GM12878 (cell line): ENCODE data around the gene TPI1. TPM values are rescaled to one million over a fixed set of nuclear protein-coding genes. Genes with fewer than 3 reads are reported as not detected.

Source experiments
- ATAC-seq: fragments of 200-7000 bp; cut with Tn5 transposase; 3 replicates; pipeline ENCODE4 v1.9.1; 2020; ENCODE audit warnings: mild to moderate bottlenecking, moderate library complexity
- BruUV-seq: library from RNA; stranded (reverse); fragments of 400-500 nt; replicated peaks from 2 replicates; lab custom pipeline; 2021; lab: Mats Ljungman, UMichigan
- CTCF ChIA-PET: fragments of 300-600 bp; sonication (Branson Sonifier 250); formaldehyde crosslinking; extraction: SDS; loops from one replicate; lab custom pipeline; 2021; ENCODE audit warnings: inconsistent platforms; lab: Yijun Ruan, JAX
- POLR2A ChIA-PET: fragments of 350-600 bp; formaldehyde crosslinking; extraction: SDS; loops from one replicate; lab custom pipeline; 2021; ENCODE audit warnings: inconsistent platforms; lab: Charles Lee
- RAD21 ChIA-PET: fragments of 300-600 bp; sonication (Branson Sonifier 250); formaldehyde crosslinking; loops from one replicate; lab custom pipeline; 2023; ENCODE audit warnings: antibody characterized with exemption; ENCODE audit not compliant: unreplicated experiment; lab: Charles Lee
- SMC1A ChIA-PET: fragments of 300-600 bp; sonication (Branson Sonifier 250); formaldehyde crosslinking; loops from one replicate; lab custom pipeline; 2023; ENCODE audit not compliant: unreplicated experiment, uncharacterized antibody; lab: Charles Lee
- DNase-seq: peaks from one replicate; pipeline ENCODE4 v3.0.0-alpha.2; 2011; ENCODE audit warnings: low read depth, low spot score
- FAIRE-seq: peaks from 3 replicates; lab custom pipeline; 2011; peaks lifted over from hg19 to GRCh38; lab: Jason Lieb, UNC
- H2AFZ ChIP-seq: 2 replicates; pipeline ENCODE4 v1.6.0; 2011; ENCODE audit warnings: low read depth, low read length, control low read depth; ENCODE audit not compliant: control insufficient read depth
- H3K27ac ChIP-seq: 2 replicates; pipeline ENCODE4 v1.5.1; 2011; ENCODE audit warnings: control low read depth; ENCODE audit not compliant: control insufficient read depth, insufficient read depth
- H3K27me3 ChIP-seq, 2 experiments: replicated peaks in 1 of 2; 2 replicates each; pipeline versions ENCODE4 v1.6.0 to v1.6.1; 2011; ENCODE audit warnings: low read length in 1 of 2; ENCODE audit not compliant: control insufficient read depth in 2 of 2, insufficient read depth in 2 of 2
- H3K36me3 ChIP-seq, 2 experiments: 2 replicates each; pipeline ENCODE4 v1.5.1; 2011; ENCODE audit warnings: low read length in 1 of 2; ENCODE audit not compliant: control insufficient read depth in 2 of 2, insufficient read depth in 2 of 2
- H3K4me1 ChIP-seq: 2 replicates; pipeline ENCODE4 v1.6.1; 2011; ENCODE audit warnings: mild to moderate bottlenecking, low read length, moderate library complexity, mixed read lengths; ENCODE audit not compliant: control insufficient read depth, insufficient read depth
- H3K4me2 ChIP-seq: 2 replicates; pipeline ENCODE4 v1.6.0; 2011; ENCODE audit warnings: control low read depth; ENCODE audit not compliant: control insufficient read depth, insufficient read depth
- H3K4me3 ChIP-seq: fragments of 200-600 bp; sonication (generic); 2 replicates; pipeline ENCODE4 v1.5.1; 2016
- H3K79me2 ChIP-seq: 2 replicates; pipeline ENCODE4 v1.6.0; 2011; ENCODE audit warnings: low read length; ENCODE audit not compliant: control insufficient read depth, insufficient read depth
- H3K9ac ChIP-seq: 2 replicates; pipeline ENCODE4 v1.8.0; 2011; ENCODE audit warnings: low read length, control low read depth, mixed read lengths; ENCODE audit not compliant: control insufficient read depth, insufficient read depth
- H3K9me3 ChIP-seq: replicated peaks from 3 replicates; pipeline ENCODE4 v1.5.1; 2011; ENCODE audit warnings: mild to moderate bottlenecking, low read length; ENCODE audit not compliant: control insufficient read depth, insufficient read depth
- H4K20me1 ChIP-seq: 2 replicates; pipeline ENCODE4 v1.6.0; 2011; ENCODE audit not compliant: control insufficient read depth, insufficient read depth
- CBX3 ChIP-seq: fragments of 200-600 bp; sonication (generic); IDR thresholded peaks from 2 replicates; pipeline ENCODE4 v1.6.1; 2016; ENCODE audit warnings: low read depth, borderline replicate concordance
- ETV6 ChIP-seq, 2 experiments: fragments of 450-650 bp in 1 of 2; IDR thresholded peaks in 1 of 2; conservative IDR thresholded peaks in 1 of 2; 2 replicates each; pipeline ENCODE4 v1.6.1; 2014; ENCODE audit warnings: antibody characterized with exemption in 1 of 2, borderline replicate concordance in 1 of 2, low read depth in 1 of 2, mild to moderate bottlenecking in 1 of 2, moderate library complexity in 1 of 2
- NFXL1 ChIP-seq: fragments of 450-650 bp; IDR thresholded peaks from 2 replicates; pipeline ENCODE4 v1.6.1; 2017; ENCODE audit warnings: antibody characterized with exemption, mild to moderate bottlenecking, borderline replicate concordance
- NR2C1 ChIP-seq: fragments of 450-650 bp; IDR thresholded peaks from 2 replicates; pipeline ENCODE4 v1.6.1; 2017; ENCODE audit warnings: antibody characterized with exemption, mild to moderate bottlenecking, moderate library complexity
- SREBF1 ChIP-seq: IDR thresholded peaks from 2 replicates; pipeline ENCODE4 v1.6.1; 2012; ENCODE audit warnings: mild to moderate bottlenecking, low read length
- STAT3 ChIP-seq: IDR thresholded peaks from 2 replicates; pipeline ENCODE4 v1.6.1; 2011; ENCODE audit warnings: low read depth, low read length, improper control_type of control experiment
- WGBS: methylation state at CpG from one replicate; pipeline ENCODE4 v1.1.6; 2016; ENCODE audit warnings: low lambda C conversion rate; ENCODE audit not compliant: insufficient replicate concordance, insufficient coverage; ENCODE audit errors: missing lambda C conversion rate; 5-methylcytosine and 5-hydroxymethylcytosine counted together
- in situ Hi-C: fragments of 300-500 bp; cut with MboI; formaldehyde crosslinking; loops from 9 replicates; pipeline ENCODE4 v1.14.3; 2018; ENCODE audit warnings: mixed read lengths
- intact Hi-C: fragments of 100-400 bp; cut with micrococcal nuclease; formaldehyde crosslinking; loops from one replicate; pipeline ENCODE4 v1.14.2; 2022; ENCODE audit not compliant: unreplicated experiment
- polyA plus RNA-seq, 11 experiments: library from polyadenylated mRNA; depleted of rRNA in 4 of 11; unstranded in 6 of 11; stranded (reverse) in 5 of 11; fragments of >200 nt; fragmentation: Nextera tagmentation in 4 of 11; fragmentation: Illumina TruSeq in 1 of 11; extraction: Ambion mirVana in 4 of 11; extraction: Trizol in 1 of 11; gene quantifications; 1 replicate in 1 of 11; 2 replicates in 10 of 11; pipeline versions ENCODE4 v1.2.1 to v1.2.3, GENCODE V29; 2011 to 2016; ENCODE audit warnings: inconsistent platforms in 2 of 11, missing spikeins in 2 of 11, low read depth in 1 of 11
- total RNA-seq, 4 experiments: library from RNA; depleted of rRNA in 3 of 4; stranded (reverse); fragments of >200 nt in 3 of 4; fragmentation: Illumina TruSeq in 1 of 4; extraction: Trizol in 1 of 4; gene quantifications; 2 replicates each; pipeline versions ENCODE4 v1.2.1 to v1.2.3, GENCODE V29; 2013 to 2021
- TF ChIP-seq, protein P1 (sequence below): IDR thresholded peaks from 2 replicates; pipeline ENCODE4 v1.6.1; 2012; ENCODE audit warnings: low read length, inconsistent platforms

TPI1 gene
- total and polyA plus RNA-seq, 10 of the 15 experiments (the other 5 are each of a cell fraction or from before 2014, with no cell fraction given) = 916 to 7,349 (median 1,677) TPM

DNA sequence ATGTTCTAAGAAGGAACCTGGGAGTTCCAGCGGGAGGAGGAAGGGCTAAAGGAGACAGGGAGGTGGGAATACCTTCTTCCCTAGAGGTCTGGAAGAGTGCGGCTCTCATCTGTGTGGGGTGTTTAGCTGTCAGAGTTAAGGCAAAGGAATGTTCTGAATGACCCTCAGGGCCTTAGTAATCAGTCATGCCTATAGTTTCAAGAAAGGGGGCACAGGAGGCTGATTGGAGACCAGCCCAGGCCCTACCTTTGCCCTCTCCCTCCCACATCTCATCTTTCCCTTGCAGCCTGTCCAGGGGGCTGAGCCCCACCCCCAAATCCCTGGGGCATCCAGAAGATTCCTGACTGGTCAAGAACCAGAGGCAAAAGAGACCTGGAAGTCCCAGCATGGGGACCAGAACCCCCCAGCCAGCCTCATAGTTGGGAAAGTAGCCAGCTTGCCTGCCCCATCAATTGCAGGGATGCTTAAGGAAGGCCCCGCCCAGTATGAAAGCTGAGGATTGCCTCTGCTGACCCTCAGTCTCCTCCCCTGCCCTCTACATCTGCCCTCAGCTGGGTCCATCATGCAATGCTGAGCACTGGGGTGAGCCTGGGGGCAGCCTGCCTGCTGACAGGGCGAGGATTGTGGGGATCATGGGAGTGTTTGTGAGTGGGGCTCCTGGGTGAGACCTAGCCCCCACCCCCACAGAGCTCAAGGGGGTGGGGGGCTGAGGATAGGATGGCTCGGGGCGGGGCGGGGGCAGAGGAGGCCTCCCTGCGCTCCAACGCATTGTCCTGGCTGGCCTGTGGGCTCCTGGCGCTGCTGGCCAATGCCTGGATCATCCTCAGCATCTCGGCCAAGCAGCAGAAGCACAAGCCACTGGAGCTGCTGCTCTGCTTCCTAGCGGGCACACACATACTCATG, 43.9 kb upstream of the TPI1 start:
- Histone ChIP-seq H3K79me2 (no peaks in the 10 kb centered on the region), H2AFZ (no peak overlapping the region), H3K9me3 (no peaks in the 10 kb centered on the region), H3K4me3 (no peak overlapping the region), H3K9ac (no peak overlapping the region), H3K36me3 (no peaks in the 10 kb centered on the region), H3K27me3 (peaks cover 17 to 23% of the 10 kb centered on the region in 2 experiments), H4K20me1 (no peaks in the 10 kb centered on the region), H3K4me2 (no peak overlapping the region), H3K4me1 (no peaks in the 10 kb centered on the region; the same call in 1 of the 2 replicates), H3K27ac (no peak overlapping the region)
- TF ChIP-seq NFXL1 = no peak
- no peak for TF ChIP-seq SREBF1
- no peak for TF ChIP-seq STAT3
- TF ChIP-seq, protein P1, sequence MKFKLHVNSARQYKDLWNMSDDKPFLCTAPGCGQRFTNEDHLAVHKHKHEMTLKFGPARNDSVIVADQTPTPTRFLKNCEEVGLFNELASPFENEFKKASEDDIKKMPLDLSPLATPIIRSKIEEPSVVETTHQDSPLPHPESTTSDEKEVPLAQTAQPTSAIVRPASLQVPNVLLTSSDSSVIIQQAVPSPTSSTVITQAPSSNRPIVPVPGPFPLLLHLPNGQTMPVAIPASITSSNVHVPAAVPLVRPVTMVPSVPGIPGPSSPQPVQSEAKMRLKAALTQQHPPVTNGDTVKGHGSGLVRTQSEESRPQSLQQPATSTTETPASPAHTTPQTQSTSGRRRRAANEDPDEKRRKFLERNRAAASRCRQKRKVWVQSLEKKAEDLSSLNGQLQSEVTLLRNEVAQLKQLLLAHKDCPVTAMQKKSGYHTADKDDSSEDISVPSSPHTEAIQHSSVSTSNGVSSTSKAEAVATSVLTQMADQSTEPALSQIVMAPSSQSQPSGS = no peak
- no peak for TF ChIP-seq NR2C1
- no peak for TF ChIP-seq ETV6 (conservative IDR thresholded peaks at IDR 0.05 in 1 of 2, IDR thresholded peaks at IDR 0.05 in 1 of 2; ENCODE audit: borderline replicate concordance in 1 of 2, low read depth in 1 of 2)
- TF ChIP-seq CBX3 = no peak
- intact Hi-C loops = loop anchor here (2.0 kb wide), 1 partner anchor 207 kb away; no protein-coding TSS in a partner anchor
- no peak for ATAC-seq
- no peak for DNase-seq
- CTCF ChIA-PET = interaction anchor here (1.2 to 5.1 kb wide), 6 partner anchors 10 to 260 kb away, joined by 3 to 71 read pairs (median 12); partner anchors contain the start of gene MLF2
- in situ Hi-C loops = no loop called here
- 10% methylated on average over 8 of the region's 12 CpGs for WGBS
- FAIRE-seq = no peak
- no TSS peak for BruUV-seq
- POLR2A ChIA-PET = interaction anchor here (0.9 kb wide), 1 partner anchor 69 kb away, joined by 3 read pairs; no protein-coding TSS in a partner anchor
- RAD21 ChIA-PET = interaction anchor here (1.4 kb wide), 1 partner anchor 31 kb away, joined by 4 read pairs; no protein-coding TSS in a partner anchor
- SMC1A ChIA-PET = interaction anchor here (0.5 to 4.8 kb wide), 4 partner anchors 70 to 101 kb away, joined by 3 to 23 read pairs (median 4); partner anchors contain the start of gene MLF2
